ENCODE measurements around the gene SULT1E1.
A peak's percentile ranks its signal among the peaks of the same experiment; 100 is the strongest.

SULT1E1 gene

GRCh38 chr4:69860052-69860451 lies at the start of gene SULT1E1:
Gene SULT1E1, minus strand, starts transcription at chr4:69860145. Its CDS starts 2,501 bp downstream, at chr4:69857644.
- DNase-seq: no peak

- DNase-seq: no peak
These were observed 49.2 kb upstream of the SULT1E1 start for GRCh38 chr4:69909195-69909594.

GRCh38 chr4:69907151-69907550 lies 47.2 kb upstream of the SULT1E1 start:
- DNase-seq: no peak

GRCh38 chr4:69896530-69897116 lies 36.7 kb upstream of the SULT1E1 start:
- no peak for DNase-seq

- DNase-seq: no peak
These were observed 34.8 kb upstream of the SULT1E1 start for GRCh38 chr4:69894721-69895120.

GRCh38 chr4:69894186-69894585 lies 34.2 kb upstream of the SULT1E1 start:
- DNase-seq: no peak

- no peak for DNase-seq
These were observed 28.4 kb upstream of the SULT1E1 start for GRCh38 chr4:69888336-69888735.

- DNase-seq: no peak
These were observed 22.2 kb upstream of the SULT1E1 start for GRCh38 chr4:69882150-69882549.

- DNase-seq: peak; percentile 1
These were observed 21.3 kb upstream of the SULT1E1 start for GRCh38 chr4:69881173-69881773.

GRCh38 chr4:69878250-69878649 lies 18.3 kb upstream of the SULT1E1 start:
- DNase-seq: no peak

GRCh38 chr4:69877453-69877852 lies 17.5 kb upstream of the SULT1E1 start:
- DNase-seq: no peak

GRCh38 chr4:69876071-69876470 lies 16.1 kb upstream of the SULT1E1 start:
- no peak for DNase-seq

- DNase-seq: no peak
These were observed 15.6 kb upstream of the SULT1E1 start for GRCh38 chr4:69875576-69875975.

- DNase-seq: no peak
These were observed 14.6 kb upstream of the SULT1E1 start for GRCh38 chr4:69874507-69874906.

- DNase-seq: no peak
These were observed 1.8 kb upstream of the SULT1E1 start for GRCh38 chr4:69861756-69862155.

- DNase-seq: no peak
These were observed 765 bp upstream of the SULT1E1 start for GRCh38 chr4:69860521-69861298.

GRCh38 chr4:69859140-69859685 lies 732 bp downstream of the SULT1E1 start:
- no peak for DNase-seq

- no peak for DNase-seq
These were observed 1.3 kb downstream of the SULT1E1 start for GRCh38 chr4:69858690-69859089.

GRCh38 chr4:69855822-69856221 lies 4.1 kb downstream of the SULT1E1 start:
- no peak for DNase-seq

- DNase-seq: no peak
These were observed 10.0 kb downstream of the SULT1E1 start for GRCh38 chr4:69849969-69850368.

- no peak for DNase-seq
These were observed 10.6 kb downstream of the SULT1E1 start for GRCh38 chr4:69849297-69849696.

- DNase-seq: no peak
These were observed 11.9 kb downstream of the SULT1E1 start for GRCh38 chr4:69848028-69848427.

GRCh38 chr4:69843932-69844331 lies 16.0 kb downstream of the SULT1E1 start:
- DNase-seq: no peak

- DNase-seq: no peak
These were observed 16.6 kb downstream of the SULT1E1 start for GRCh38 chr4:69843301-69843700.

Data from EL (cell line).